Measurements from ENCODE around the gene THG1L. TPM values are rescaled to one million over a fixed set of nuclear protein-coding genes. Genes with fewer than 3 reads are reported as not detected.
"Not testable (repeated sequence)": the region's sequence is repeated elsewhere in the genome, so short reads cannot be mapped to it uniquely, and the experiment has no call there.

The THG1L gene
- total RNA-seq, 1 donor from 2014 or later, result 6.4 TPM

- peaks cover 1% of the 10 kb centered on the region for H3K27me3 Mint-ChIP-seq (ENCODE audit: unreplicated experiment)
- DNase-seq (ENCODE audit: low spot score), result no peak
- H3K9me3 Mint-ChIP-seq (ENCODE audit: unreplicated experiment), result no peaks in the 10 kb centered on the region
- TF ChIP-seq, protein P1, sequence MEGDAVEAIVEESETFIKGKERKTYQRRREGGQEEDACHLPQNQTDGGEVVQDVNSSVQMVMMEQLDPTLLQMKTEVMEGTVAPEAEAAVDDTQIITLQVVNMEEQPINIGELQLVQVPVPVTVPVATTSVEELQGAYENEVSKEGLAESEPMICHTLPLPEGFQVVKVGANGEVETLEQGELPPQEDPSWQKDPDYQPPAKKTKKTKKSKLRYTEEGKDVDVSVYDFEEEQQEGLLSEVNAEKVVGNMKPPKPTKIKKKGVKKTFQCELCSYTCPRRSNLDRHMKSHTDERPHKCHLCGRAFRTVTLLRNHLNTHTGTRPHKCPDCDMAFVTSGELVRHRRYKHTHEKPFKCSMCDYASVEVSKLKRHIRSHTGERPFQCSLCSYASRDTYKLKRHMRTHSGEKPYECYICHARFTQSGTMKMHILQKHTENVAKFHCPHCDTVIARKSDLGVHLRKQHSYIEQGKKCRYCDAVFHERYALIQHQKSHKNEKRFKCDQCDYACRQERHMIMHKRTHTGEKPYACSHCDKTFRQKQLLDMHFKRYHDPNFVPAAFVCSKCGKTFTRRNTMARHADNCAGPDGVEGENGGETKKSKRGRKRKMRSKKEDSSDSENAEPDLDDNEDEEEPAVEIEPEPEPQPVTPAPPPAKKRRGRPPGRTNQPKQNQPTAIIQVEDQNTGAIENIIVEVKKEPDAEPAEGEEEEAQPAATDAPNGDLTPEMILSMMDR (IDR thresholded peaks at IDR 0.05; ENCODE audit: unreplicated experiment), result no peak
- no peak overlapping the region for H3K4me3 Mint-ChIP-seq (ENCODE audit: unreplicated experiment)
- H3K4me1 Mint-ChIP-seq (ENCODE audit: unreplicated experiment), result no peaks in the 10 kb centered on the region
- peaks cover 19% of the 10 kb centered on the region for H3K36me3 Mint-ChIP-seq (ENCODE audit: low read depth, unreplicated experiment)
- no peak overlapping the region for H3K27ac Mint-ChIP-seq (ENCODE audit: unreplicated experiment)
These were observed 40.4 kb upstream of the THG1L start for GRCh38 chr5:157690690-157691433.

GRCh38 chr5:157693816-157694215 lies 37.4 kb upstream of the THG1L start:
- H3K27me3 Mint-ChIP-seq (ENCODE audit: unreplicated experiment); H3K4me1 Mint-ChIP-seq (ENCODE audit: unreplicated experiment); DNase-seq (ENCODE audit: low spot score); H3K27ac Mint-ChIP-seq (ENCODE audit: unreplicated experiment); H3K9me3 Mint-ChIP-seq (ENCODE audit: unreplicated experiment); H3K4me3 Mint-ChIP-seq (ENCODE audit: unreplicated experiment): not testable (repeated sequence)
- peaks cover 19% of the 10 kb centered on the region for H3K36me3 Mint-ChIP-seq (ENCODE audit: low read depth, unreplicated experiment)

GRCh38 chr5:157696154-157696553 lies 35.1 kb upstream of the THG1L start:
- not testable (repeated sequence) for H3K9me3 Mint-ChIP-seq (ENCODE audit: unreplicated experiment)

DNA sequence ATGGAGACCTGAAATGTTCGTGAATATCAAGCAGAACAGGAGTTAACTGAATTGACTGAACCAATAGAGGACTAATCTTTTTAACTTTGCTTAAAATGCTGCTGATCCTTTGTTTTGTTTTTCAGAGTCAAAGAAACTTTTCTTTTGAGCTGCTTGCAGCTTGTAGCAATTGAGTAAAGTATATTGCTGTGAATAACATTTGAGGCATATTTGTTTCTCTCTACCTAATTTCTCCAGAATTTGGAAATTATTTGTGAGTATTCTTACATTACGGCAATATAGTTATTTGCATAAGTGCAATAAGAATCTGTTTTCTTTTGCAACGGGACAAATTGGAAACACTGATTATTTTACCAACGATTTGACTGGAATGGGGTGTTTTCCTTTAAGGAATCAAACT lies 32.5 kb upstream of the THG1L start:
- H3K27me3 Mint-ChIP-seq (ENCODE audit: unreplicated experiment); H3K4me3 Mint-ChIP-seq (ENCODE audit: unreplicated experiment); H3K27ac Mint-ChIP-seq (ENCODE audit: unreplicated experiment); H3K9me3 Mint-ChIP-seq (ENCODE audit: unreplicated experiment); DNase-seq (ENCODE audit: low spot score); H3K36me3 Mint-ChIP-seq (ENCODE audit: low read depth, unreplicated experiment); H3K4me1 Mint-ChIP-seq (ENCODE audit: unreplicated experiment): not testable (repeated sequence)

More at GRCh38 chr5:157696154-157696553, 35.1 kb upstream of the THG1L start:
- peaks cover 14% of the 10 kb centered on the region for H3K36me3 Mint-ChIP-seq (ENCODE audit: low read depth, unreplicated experiment)
- H3K4me1 Mint-ChIP-seq (ENCODE audit: unreplicated experiment); DNase-seq (ENCODE audit: low spot score); H3K4me3 Mint-ChIP-seq (ENCODE audit: unreplicated experiment); H3K27me3 Mint-ChIP-seq (ENCODE audit: unreplicated experiment); H3K27ac Mint-ChIP-seq (ENCODE audit: unreplicated experiment): not testable (repeated sequence)

- DNase-seq (ENCODE audit: low spot score), result no peak
- Mint-ChIP-seq H3K4me3 (ENCODE audit: unreplicated experiment) (no peak overlapping the region), H3K27me3 (ENCODE audit: unreplicated experiment) (no peaks in the 10 kb centered on the region), H3K36me3 (ENCODE audit: low read depth, unreplicated experiment) (no peaks in the 10 kb centered on the region), H3K9me3 (ENCODE audit: unreplicated experiment) (no peaks in the 10 kb centered on the region), H3K4me1 (ENCODE audit: unreplicated experiment) (no peaks in the 10 kb centered on the region), H3K27ac (ENCODE audit: unreplicated experiment) (no peak overlapping the region)
- TF ChIP-seq, protein P1 (IDR thresholded peaks at IDR 0.05; ENCODE audit: unreplicated experiment), result no peak
These were observed 27.5 kb upstream of the THG1L start for GRCh38 chr5:157703736-157704135.

DNA sequence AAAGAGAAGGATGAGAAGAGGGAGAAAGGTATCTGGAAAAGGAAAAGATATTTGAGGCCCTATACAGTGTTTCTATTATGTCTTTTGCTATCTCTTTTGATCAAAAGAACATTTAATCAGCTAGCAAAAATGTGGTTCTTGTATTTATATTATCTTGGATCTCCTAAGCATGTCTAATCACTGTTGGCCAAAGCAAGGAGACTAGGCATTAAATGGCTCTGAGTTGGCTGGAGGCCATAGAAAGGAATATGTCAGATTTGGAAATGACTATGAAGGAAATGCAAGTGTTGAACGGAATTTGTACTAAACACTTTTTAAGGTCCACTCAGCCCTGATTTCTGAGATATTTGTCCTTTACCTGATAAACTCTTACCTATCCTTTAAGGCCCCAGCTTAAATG lies 22.4 kb upstream of the THG1L start:
- DNase-seq (ENCODE audit: low spot score), result no peak
- no peak overlapping the region for H3K4me3 Mint-ChIP-seq (ENCODE audit: unreplicated experiment)
- TF ChIP-seq, protein P1 (IDR thresholded peaks at IDR 0.05; ENCODE audit: unreplicated experiment), result no peak
- no peaks in the 10 kb centered on the region for H3K36me3 Mint-ChIP-seq (ENCODE audit: low read depth, unreplicated experiment)
- no peaks in the 10 kb centered on the region for H3K27me3 Mint-ChIP-seq (ENCODE audit: unreplicated experiment)
- no peaks in the 10 kb centered on the region for H3K4me1 Mint-ChIP-seq (ENCODE audit: unreplicated experiment)
- H3K9me3 Mint-ChIP-seq (ENCODE audit: unreplicated experiment), result no peaks in the 10 kb centered on the region
- H3K27ac Mint-ChIP-seq (ENCODE audit: unreplicated experiment), result no peak overlapping the region
